H1 (cell line): Measurements from ENCODE around the gene FGF14.

Experiments
- EZH2 ChIP-seq: fragments of 200-600 bp; sonication (generic); IDR thresholded peaks from 2 replicates; pipeline ENCODE4 v1.7.1; 2012; ENCODE audit warnings: low read depth, mild to moderate bottlenecking, moderate library complexity, low read length, inconsistent platforms; ENCODE audit not compliant: severe bottlenecking
- GABPA ChIP-seq: IDR thresholded peaks from 2 replicates; pipeline ENCODE4 v1.6.1; 2011; ENCODE audit warnings: mild to moderate bottlenecking, low read length, moderate library complexity, borderline replicate concordance; ENCODE audit not compliant: insufficient read depth
- GTF2F1 ChIP-seq: IDR thresholded peaks from 2 replicates; pipeline ENCODE4 v1.6.1; 2012; ENCODE audit warnings: low read depth, low read length, improper control_type of control experiment, borderline replicate concordance
- NRF1 ChIP-seq: IDR thresholded peaks from 2 replicates; pipeline ENCODE4 v1.6.1; 2011; ENCODE audit warnings: mild to moderate bottlenecking, low read depth, low read length, improper control_type of control experiment
- POLR2A ChIP-seq, 2 experiments: IDR thresholded peaks; 1 replicate in 1 of 2; 2 replicates in 1 of 2; pipeline ENCODE4 v1.6.1; 2011; ENCODE audit warnings: low read depth in 2 of 2, low read length in 2 of 2, mild to moderate bottlenecking in 2 of 2; ENCODE audit errors: control extremely low read depth in 1 of 2
- POLR2AphosphoS5 ChIP-seq: IDR thresholded peaks from 2 replicates; pipeline ENCODE4 v1.6.1; 2011; ENCODE audit warnings: low read depth, low read length
- SIN3A ChIP-seq, 2 experiments: IDR thresholded peaks in 1 of 2; conservative IDR thresholded peaks in 1 of 2; 2 replicates each; pipeline ENCODE4 v1.6.1; 2011 to 2012; ENCODE audit warnings: low read length in 2 of 2, improper control_type of control experiment in 1 of 2, low read depth in 1 of 2, mild to moderate bottlenecking in 1 of 2
- SP1 ChIP-seq: IDR thresholded peaks from 2 replicates; pipeline ENCODE4 v1.6.1; 2011; ENCODE audit warnings: low read depth, low read length
- ZNF274 ChIP-seq: IDR thresholded peaks from 2 replicates; pipeline ENCODE4 v1.7.0; 2012; ENCODE audit warnings: low read length, borderline replicate concordance; ENCODE audit errors: extremely low read depth
- TF ChIP-seq, protein P1 (sequence below), 3 experiments: IDR thresholded peaks; 1 replicate in 2 of 3; 2 replicates in 1 of 3; pipeline versions ENCODE4 v1.5.1 to v1.6.1; 2011; ENCODE audit warnings: low read length in 3 of 3, mild to moderate bottlenecking in 3 of 3, inconsistent platforms in 2 of 3, low read depth in 1 of 3, moderate library complexity in 1 of 3; ENCODE audit not compliant: insufficient read depth in 1 of 3; ENCODE audit errors: control extremely low read depth in 1 of 3

DNA sequence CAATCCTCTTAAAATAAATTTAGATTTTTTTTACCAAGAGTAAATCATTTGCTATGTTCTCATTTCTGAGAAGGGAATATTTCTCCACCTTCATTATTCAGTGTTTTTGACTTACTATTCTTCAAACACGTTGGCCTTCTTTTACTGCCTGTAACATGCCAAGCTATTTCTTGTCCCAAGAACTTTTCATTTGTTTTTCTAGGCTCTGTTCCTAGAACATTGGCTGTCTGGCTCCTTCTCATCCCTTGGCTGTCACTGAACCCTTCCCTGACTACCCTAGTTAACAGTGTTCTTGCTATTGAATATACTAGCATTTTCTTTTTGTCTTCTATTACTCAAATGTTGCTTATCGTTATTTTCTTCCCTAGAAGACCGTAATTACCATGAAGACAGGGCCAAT, 701.2 kb downstream of the FGF14 start:
- TF ChIP-seq ZNF274: no peak
- TF ChIP-seq SP1: no peak
- no peak for TF ChIP-seq GABPA
- TF ChIP-seq EZH2: no peak
- no peak for TF ChIP-seq POLR2A (IDR thresholded peaks at IDR 0.05; ENCODE audit: control extremely low read depth in 1 of 2, low read depth in 2 of 2, low read length in 2 of 2)
- TF ChIP-seq SIN3A (conservative IDR thresholded peaks at IDR 0.05 in 1 of 2, IDR thresholded peaks at IDR 0.05 in 1 of 2; ENCODE audit: low read depth in 1 of 2, low read length in 2 of 2): no peak
- TF ChIP-seq, protein P1, sequence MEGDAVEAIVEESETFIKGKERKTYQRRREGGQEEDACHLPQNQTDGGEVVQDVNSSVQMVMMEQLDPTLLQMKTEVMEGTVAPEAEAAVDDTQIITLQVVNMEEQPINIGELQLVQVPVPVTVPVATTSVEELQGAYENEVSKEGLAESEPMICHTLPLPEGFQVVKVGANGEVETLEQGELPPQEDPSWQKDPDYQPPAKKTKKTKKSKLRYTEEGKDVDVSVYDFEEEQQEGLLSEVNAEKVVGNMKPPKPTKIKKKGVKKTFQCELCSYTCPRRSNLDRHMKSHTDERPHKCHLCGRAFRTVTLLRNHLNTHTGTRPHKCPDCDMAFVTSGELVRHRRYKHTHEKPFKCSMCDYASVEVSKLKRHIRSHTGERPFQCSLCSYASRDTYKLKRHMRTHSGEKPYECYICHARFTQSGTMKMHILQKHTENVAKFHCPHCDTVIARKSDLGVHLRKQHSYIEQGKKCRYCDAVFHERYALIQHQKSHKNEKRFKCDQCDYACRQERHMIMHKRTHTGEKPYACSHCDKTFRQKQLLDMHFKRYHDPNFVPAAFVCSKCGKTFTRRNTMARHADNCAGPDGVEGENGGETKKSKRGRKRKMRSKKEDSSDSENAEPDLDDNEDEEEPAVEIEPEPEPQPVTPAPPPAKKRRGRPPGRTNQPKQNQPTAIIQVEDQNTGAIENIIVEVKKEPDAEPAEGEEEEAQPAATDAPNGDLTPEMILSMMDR (IDR thresholded peaks at IDR 0.05; ENCODE audit: control extremely low read depth in 1 of 3, insufficient read depth in 1 of 3, low read depth in 1 of 3, low read length in 3 of 3): no peak
- no peak for TF ChIP-seq POLR2AphosphoS5
- TF ChIP-seq GTF2F1: no peak
- no peak for TF ChIP-seq NRF1
